COLO829 (cell line): ENCODE data around the gene MED22.
"Not testable (repeated sequence)": the region's sequence is repeated elsewhere in the genome, so short reads cannot be mapped to it uniquely, and the experiment has no call there.

Source experiments
- DNase-seq: peaks from one replicate; pipeline ENCODE4 v3.0.0; 2012; ENCODE audit warnings: low spot score

Gene MED22

GRCh38 chr9:133334888-133335287, 13.0 kb downstream of the MED22 start:
- DNase-seq, result not testable (repeated sequence)

GRCh38 chr9:133334161-133334560, 13.8 kb downstream of the MED22 start:
- DNase-seq, result no peak

GRCh38 chr9:133333566-133333965, 14.4 kb downstream of the MED22 start:
- no peak for DNase-seq

GRCh38 chr9:133333011-133333410, 14.9 kb downstream of the MED22 start:
- no peak for DNase-seq

DNA sequence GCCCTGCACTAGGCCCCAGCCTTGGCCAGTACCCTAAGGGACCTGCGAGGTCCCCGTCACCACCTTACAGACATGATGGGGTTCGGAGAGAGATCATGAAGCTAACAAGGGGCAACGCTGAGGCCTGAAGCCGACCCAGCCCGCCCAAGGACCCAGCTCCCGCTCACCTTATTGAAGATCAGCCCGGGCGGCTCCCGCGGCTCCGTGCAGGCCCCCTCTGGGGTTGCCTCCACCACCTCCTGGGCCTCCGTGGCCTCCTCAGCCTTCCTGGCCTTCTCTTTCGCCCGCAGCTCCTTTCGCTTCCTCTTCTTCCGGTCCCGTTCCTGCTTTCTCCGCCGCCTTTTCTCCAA, 15.6 kb downstream of the MED22 start:
- DNase-seq, result no peak

DNA sequence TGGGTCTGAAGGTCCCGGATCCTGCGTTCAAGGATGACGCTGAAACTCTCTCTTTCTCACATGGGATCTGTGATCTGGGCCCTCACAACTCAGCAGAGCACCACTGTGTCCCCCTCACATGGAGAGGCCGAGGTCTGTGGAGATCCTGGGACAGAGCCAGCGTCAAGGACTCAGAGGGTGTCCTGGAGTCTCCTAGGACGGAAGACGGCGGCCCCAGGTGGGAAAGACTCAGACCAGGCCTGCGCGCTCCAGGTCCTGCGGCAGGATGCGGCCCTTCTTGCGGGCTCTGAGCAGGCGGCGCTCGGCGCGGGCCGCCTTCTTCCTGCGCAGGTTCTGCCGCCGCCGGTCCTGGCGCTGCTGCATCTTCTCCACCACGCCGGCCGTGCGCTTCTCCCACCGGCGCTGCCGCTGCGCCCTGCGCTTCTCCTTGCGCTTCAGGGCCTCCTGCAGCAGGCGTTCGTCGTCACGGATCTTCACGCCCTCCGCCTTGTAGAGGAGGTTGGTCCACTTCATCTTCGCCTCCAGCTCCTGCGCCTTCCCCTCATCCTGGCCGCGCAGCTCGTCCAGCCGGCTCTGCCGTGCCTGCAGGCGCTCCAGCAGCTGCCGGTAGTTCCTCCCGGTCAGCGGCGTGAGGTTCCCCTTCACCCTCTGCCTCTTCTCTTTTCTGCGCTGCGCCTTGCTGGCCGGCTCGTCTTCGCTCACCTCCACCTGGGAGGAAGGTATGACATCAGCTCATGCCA, 16.1 kb downstream of the MED22 start:
- no peak for DNase-seq

DNA sequence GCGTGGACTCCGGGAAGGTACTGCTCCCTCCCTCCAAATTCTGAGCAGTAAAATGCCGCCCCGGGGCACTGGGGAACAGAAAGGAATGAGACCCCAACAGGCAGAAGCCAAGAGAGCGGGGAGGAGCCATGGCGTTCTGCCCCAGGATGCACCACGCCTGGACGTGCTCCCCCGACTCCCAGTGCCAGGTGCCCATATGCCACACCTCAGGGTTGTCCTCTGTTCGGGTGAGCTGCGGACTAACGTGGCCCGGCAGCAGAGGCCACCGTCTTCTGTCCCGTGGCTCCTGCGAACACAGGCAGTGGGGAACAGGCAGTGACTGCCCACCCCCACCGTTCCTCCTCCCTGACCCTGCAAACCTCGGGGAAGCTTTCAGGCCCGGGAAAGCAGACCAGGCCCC, 16.7 kb downstream of the MED22 start:
- no peak for DNase-seq

DNA sequence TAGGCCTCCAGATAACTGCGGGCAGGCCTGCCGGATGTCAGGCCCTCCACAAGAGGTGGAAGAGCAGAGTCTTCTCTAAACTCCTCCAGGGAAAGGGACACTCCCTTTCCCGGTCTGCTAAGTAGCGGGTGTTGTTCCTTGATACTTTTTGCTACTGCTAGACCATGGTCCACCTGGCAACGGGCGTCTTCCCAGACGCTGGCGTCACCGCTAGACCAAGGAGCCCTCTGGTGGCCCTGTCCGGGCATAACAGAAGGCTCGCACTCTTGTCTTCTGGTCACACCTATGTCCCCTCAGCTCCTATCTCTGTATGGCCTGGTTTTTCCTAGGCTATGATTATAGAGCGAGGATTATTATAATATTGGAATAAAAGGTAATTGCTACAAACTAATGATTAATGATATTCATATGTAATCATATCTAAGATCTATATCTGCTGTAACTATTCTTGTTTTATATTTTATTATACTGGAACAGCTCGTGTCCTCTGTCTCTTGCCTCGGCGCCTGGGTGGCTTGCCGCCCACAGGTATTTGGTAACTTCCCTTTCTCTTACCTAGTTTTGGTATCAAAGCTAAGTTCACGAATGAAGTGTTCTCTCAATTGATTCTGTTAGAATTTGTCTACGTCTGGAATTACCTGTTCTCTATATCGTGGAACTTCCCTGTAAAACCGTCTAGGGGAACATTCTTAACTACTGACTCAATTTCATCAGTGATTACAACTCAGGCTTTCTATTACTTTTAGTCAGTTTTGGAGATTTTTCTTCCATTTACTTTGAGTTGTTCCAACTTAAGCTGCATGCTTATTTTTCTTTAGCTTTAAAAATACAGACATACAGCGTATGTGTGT, 18.4 kb downstream of the MED22 start:
- DNase-seq, result not testable (repeated sequence)

GRCh38 chr9:133327834-133328484, 20.0 kb downstream of the MED22 start:
- no peak for DNase-seq

DNA sequence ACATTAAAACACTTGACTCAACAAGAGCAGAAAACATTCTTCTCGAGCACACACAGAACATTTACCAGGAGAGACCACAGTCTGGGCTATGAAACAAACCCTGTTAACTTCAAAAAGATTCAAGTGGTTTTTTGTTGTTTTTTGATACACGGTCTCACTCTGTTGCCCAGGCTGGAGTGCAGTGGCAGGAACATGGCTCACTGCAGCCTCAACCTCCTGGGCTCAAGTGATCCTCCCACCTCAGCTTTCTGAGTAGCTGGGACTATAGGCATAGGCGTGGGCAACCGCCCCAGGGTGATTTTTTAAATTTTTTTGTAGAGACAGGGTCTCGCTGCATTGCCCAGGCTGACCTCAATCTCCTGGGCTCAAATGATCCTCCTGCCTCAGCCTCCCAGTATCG, 20.9 kb downstream of the MED22 start:
- DNase-seq, result not testable (repeated sequence)

DNA sequence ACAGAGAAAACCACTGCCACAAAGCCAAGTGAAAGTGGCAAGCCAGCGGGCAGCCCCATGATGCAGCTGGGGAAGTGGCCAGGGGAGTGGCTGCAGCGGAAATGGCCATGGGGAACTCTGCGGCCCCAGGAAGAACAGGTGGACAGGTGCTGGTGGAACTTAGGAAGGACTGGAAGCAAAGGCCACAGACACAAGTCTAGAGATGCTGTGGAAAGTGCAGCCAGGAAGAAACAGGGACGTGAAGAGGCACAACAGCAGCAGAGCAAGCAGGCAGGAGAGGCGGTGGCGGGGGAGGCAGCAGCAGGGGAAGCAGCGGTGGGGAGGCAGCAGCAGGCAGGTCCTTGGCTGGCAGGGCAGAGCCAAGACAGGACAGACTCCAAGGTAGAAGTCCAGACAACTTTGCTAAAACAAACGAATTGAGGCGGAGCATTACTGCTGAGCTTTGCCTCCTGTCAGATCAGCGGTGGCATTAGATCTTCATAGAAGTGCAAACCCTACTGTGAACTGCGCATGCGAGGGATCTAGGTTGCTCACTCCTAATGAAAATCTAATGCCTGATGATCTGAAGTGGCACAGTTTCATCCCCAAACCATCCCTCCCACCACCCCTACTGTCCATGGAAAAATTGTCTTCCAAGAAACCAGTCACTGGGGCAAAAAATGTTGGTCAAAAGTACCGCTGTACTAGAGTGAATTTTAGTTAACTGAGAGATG, 23.8 kb downstream of the MED22 start:
- DNase-seq, result no peak

GRCh38 chr9:133323211-133323610, 24.7 kb downstream of the MED22 start:
- DNase-seq, result no peak

- no peak for DNase-seq
Observed at GRCh38 chr9:133322701-133323100, 25.2 kb downstream of the MED22 start.

DNA sequence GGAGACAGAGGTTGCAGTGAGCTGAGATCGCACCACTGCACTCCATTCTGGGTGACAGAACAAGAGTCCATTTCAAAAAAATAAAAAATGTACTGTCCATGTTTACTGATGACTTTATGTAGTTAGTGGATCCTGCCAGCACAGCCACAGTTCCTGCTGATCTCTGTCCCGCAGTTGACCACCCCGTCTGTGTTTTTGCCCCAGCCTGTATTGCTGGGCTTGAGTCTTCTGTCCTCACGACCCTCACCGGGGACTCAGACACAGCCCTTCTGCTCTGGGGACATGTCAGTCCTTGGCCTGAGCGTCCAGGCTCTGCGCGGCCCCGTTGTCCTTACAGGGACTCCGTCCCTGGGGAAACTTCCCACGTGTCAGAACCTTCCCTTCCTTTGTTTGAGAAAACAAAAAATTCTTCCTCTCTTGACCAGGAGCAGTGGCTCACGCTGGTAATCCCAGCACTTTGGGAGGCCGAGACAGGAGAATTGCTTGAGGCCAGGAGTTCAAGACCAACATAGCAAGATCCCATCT, 26.5 kb downstream of the MED22 start:
- no peak for DNase-seq

DNA sequence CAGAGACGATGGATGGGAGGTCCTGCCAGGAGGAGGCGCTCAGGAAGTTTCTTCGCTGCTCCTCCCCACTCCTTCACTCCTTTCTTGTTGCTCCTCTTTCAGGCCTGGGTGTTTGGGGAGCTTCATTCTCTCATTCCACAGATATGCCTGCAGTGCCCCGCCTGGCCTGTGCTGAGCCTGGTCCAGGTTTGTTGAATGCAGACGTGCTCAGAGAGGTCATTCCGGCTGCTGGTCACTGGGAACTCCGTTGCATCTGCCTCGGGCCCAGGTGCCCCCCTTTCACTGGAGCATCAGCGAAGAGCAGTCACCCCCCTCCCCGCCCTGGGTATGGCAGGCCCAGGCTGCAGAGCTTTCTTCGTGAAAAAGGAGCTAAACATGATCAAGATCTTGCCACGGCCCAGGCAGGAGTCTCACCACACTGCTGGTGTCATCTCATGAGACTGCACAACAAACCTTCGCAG, 27.5 kb downstream of the MED22 start:
- no peak for DNase-seq

GRCh38 chr9:133317551-133317950, 30.4 kb downstream of the MED22 start:
- DNase-seq, result not testable (repeated sequence)

DNA sequence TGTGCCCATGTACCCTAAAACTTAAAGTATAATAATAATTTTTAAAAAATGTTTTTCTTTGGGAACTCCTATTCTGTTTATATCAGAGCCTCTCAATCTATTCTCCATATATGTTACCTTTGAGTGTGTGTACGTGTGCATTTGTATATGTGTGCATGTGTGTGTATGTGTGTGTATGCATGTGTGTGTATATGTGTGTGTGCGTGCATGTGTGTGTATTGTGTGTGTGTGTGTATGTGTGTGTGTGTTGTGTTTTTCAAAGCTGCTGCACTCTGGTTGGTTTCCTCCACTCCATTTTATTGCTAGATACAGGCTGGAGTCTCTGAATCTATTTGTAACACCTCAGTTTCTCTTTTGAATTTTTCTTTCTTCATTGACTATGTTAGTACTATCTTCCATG, 31.9 kb downstream of the MED22 start:
- no peak for DNase-seq

GRCh38 chr9:133309608-133310007, 38.3 kb downstream of the MED22 start:
- no peak for DNase-seq

- DNase-seq, result no peak
Observed at GRCh38 chr9:133307301-133307700, 40.6 kb downstream of the MED22 start.

GRCh38 chr9:133306242-133307204, 41.4 kb downstream of the MED22 start:
- peak; percentile 15 for DNase-seq

GRCh38 chr9:133305731-133306130, 42.2 kb downstream of the MED22 start:
- DNase-seq, result no peak
